Ecto neural progenitor cell (in vitro differentiated cells): ENCODE measurements around the gene CRELD2.
A peak's percentile ranks its signal among the peaks of the same experiment; 100 is the strongest.

Experiments
- DNase-seq: peaks from one replicate; pipeline ENCODE4 v3.0.0-alpha.2; 2018; ENCODE audit warnings: low spot score

Gene CRELD2, protein sequence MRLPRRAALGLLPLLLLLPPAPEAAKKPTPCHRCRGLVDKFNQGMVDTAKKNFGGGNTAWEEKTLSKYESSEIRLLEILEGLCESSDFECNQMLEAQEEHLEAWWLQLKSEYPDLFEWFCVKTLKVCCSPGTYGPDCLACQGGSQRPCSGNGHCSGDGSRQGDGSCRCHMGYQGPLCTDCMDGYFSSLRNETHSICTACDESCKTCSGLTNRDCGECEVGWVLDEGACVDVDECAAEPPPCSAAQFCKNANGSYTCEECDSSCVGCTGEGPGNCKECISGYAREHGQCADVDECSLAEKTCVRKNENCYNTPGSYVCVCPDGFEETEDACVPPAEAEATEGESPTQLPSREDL

DNA sequence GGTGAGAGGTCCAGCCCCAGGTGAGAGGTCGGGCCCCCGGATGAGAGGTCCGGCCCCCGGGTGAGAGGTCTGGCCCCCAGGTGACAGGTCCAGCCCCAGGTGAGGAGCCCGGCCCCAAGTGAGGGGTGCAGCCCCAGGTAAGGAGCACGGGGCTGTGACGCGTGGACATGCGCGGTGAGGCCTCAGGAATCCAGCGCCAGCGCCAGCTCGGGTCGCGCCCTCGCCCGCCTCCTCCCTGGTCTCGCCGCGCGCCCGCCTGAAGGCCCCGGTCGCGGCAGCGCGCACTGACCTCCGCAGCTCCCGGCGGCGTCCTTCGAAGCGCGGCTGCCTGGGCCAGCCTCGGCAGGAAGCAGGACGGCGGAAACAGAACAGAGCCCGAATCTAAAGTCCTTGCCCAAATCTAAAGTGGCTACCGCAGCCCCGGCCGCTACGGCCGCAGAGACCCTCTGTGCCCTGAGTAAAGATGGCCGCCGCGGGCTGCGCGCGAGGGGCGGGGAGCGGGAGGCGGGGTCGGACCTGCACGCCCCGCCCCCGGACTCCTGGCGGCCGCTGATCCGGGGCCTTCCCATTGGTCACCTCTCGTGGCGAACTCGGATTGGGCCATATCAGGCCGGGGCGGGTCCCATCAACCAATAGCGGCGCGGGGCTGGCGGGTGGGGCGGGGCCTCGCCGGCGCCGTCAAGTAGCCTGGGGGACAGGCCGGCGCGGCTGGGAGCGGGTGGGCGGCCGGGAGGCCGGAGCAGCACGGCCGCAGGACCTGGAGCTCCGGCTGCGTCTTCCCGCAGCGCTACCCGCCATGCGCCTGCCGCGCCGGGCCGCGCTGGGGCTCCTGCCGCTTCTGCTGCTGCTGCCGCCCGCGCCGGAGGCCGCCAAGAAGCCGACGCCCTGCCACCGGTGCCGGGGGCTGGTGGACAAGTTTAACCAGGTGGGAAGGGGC is at the start of gene CRELD2, which contains the start of gene ALG12:
TSS of gene CRELD2 (plus strand) at position 661 of the 937 bp plus-strand sequence. CDS start at position 797, 136 bp downstream.
TSS of gene ALG12 (minus strand) at position 465 of the 937 bp plus-strand sequence. CDS start 4,673 bp downstream, outside the sequence.
- DNase-seq, result peak; percentile 99

DNA sequence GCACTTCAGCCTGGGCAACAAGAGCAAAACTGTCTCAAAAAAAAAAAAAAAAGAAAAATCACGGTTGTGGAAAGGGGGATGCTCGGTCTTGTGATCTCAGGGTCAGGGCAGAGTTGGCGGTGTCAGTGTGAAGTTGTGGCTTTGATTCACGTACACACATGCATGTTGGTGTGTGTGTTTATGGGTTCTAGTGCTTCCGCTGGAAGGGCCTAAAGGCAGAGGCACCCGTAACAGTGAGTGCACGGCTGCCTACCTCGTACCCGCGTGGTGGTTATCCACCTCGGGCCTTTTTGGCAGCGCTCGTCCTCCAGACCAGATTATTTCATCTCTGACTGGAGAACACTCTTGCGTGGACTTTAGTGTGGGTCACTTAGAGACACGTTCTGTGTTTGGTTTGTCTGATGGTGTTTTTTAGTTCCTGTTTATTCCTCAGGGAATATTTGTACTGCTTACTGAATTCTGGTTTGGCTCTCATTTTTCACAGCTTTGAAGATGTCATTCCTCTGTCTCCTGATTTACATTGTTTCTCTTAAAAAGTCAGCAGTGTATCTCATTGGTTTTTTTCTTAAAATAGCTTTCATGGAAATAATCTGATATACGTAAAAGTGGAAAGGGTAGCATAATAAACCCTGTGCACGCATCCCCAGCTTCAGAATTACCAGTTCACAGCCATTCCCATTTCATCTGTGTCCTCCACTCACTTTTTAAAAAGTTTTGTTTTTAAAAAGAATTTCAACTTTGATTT is 49.2 kb upstream of the CRELD2 start:
- DNase-seq, result no peak

DNA sequence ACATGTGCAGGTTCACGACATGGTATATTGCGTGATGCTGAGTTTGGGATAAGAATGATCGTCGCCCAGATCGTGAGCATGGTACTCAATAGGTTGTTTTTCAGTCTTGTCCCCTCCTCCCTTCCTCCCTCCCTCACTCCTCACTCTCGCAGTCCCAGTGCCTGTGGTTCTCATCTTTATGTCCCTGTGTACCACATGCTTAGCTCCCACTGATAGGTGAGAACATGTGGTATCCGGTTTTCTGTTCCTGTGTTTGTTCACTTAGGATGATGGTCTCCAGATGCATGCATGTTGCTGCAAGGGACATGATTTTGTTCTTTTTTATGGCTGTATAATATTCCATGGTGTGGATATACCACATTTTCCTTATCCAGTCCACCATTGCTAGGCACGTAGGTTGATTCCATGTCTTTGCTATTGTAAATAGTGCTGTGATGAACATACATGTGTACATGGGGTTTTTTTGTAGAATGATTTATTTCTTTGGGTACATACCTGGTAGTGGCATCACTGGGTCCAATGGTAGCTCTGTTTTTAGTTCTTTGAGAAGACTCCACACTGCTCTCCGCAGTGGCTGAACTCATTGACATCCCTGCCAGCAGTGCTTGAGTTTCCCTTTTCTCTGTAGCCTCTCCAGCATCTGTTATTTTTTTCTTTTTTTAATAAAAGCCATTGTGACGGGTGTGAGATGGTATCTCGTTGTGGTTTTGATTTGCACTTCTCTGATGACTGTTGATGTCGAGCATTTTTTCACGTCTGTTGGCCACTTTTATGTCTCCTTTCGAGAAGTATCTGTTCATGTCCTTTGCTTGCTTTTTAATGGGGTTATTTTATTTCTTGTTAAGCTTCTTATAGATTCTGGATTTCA is 48.4 kb upstream of the CRELD2 start:
- DNase-seq, result no peak

DNA sequence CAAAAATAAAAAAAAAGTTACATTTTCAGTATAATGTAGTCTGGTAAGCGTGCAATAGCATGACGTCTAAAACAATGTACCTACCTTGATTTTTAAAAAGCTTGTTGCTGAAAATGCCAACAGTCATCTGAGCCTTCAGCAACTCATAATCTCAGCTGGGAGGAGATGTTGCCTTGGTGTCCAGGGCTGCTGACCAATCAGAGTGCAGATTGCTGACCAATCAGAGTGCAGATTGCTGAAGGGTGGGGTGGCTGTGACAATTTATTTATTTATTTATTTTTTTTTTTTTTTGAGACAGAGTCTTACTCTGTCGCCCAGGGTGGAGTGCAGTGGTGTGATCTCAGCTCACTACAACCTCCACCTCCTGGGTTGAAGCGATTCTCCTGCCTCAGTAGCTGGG is 47.0 kb upstream of the CRELD2 start:
- no peak for DNase-seq

DNA sequence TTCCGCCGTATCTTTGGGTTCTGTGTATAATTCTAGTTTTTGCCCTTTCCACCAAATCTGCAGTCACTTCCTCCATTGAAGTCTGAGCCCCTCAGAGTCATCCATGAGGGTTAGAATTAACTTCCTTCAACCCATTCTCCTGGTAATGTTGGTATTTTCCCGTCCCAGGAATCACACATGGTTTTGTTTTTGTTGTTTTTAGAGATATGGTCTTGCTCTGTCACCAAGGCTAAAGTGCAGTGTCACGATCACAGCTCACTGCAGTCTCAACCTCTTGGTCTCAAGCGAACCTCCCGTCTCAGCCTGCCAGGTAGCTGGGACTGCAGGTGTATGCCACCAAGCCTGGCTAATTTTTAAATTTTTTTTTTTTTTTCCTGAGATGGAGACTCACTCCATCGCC is 46.1 kb upstream of the CRELD2 start:
- DNase-seq, result no peak

DNA sequence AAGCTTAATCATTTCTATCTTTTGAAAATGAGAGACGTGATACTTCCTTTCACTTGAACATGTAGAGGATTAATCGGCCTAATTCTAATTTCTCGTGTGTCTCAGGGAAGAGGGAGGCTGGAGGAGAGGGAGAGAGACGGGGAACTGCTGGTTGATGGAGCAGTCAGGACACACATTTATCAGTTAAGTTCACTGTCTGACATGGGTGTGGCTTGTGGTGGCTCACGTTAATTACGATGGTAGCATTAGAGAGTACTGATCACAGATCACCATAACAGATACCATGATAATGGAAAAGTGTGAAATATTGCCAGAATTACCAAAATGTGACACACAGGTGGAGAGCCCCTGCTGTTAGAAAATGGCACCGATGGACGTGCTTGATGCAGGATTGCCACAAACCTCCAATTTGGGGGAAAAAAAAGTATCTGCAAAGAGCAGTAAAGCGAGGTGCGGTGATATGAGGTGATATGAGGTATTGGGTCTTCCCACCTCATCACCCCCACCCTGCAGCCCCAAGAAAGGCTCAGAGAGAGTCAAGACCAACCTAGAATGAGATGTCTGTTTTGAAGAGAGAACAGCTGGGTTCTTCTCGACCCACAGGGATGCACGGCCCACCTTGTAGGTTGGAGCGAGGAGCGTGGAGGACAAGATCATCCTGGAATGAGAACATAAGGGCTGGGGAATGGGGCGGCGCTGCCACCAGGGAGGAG is 45.0 kb upstream of the CRELD2 start:
- DNase-seq, result no peak

DNA sequence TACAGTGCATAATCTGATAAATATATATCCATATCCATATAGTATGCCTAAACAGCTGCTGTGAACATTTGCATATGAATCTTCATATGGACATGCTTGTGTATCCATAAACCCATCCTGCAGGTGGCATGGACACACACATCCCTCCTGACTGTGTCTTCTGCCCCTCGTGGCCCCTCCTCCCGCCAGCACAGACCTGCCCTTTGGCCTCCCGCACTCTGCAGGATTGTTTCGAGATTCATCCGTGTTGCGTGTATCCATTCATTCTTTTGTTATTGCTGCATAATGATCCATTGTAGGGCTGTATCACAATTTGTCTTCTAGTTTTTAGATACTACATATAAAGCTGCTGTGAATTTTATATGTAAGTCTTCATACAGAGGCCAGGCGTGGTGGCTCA is 40.8 kb upstream of the CRELD2 start:
- DNase-seq, result no peak

DNA sequence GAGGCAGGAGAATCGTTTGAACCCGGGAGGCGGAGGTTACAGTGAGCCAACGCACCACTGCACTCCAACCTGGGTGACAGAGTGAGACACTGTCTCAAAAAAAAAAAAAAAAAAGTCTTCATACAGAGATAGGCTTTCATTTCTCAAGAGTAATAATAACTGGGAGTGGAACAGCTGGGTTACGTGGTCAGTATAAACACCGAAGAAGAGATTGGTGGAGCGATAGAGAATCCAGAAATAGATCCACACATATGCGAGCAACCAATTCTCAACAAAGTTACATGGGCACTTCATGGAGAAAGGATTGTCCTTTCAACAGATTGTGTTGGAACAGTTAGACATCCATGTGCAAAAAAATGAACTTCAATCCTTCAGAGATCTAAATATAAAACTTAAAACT is 40.2 kb upstream of the CRELD2 start:
- DNase-seq, result no peak

DNA sequence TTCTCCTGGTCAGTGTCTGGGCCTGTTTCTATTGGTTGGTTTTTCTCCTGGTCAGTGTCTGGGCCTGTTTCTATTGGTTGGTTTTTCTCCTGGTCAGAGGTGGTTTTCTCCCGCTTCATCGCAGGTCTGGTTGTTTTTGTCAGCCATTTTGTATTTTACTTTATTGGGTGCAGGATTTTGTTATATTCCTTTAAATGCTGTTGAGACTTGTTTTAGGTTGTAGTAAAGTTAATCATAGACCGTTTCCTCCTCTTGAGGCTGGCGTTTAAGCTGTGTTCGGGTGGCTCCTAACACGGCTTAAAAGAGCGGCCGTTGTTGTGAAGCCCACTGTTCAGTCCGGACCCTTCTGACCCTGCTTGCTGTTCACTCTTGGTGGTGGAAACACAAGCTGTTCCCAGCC is 38.6 kb upstream of the CRELD2 start:
- DNase-seq, result no peak

DNA sequence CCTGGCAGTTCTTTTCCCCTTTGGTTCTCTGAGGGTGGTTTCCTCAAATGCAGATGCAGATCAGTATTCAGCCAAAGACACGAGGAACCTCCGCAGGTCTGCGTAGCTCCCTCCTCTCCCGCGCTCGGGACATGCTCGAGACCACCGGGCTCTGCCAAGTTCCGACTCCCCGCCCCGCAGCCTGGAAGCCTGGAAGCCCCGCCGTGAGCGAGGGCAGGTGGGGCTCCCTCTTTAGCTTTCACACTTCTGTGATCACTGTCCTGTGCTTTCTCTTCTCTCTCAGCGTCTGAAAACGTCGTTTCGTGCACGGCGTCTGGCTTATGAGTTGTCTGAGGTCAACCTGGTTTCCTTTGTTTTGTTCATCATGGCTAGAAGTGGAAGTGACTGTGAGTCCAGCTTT is 38.2 kb upstream of the CRELD2 start:
- no peak for DNase-seq

DNA sequence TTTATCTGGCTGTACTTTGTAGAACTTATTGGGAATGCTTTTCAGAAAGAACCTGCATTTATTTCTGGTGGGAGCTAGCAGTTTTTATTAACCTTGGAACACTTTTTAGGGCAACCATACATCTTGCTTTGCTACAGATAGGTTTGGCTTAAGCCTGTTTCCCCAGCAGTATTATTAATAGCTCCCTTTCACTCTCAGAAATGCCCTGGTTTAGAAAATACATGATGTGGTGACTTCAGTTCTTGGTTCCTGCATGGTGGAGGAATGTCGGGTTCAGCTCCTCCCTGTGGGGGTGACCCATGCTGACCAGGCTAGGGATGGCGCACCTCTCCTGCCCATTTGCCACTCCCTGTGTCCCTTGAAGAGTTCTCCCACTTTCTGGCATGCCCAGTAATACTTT is 36.6 kb upstream of the CRELD2 start:
- DNase-seq, result no peak

DNA sequence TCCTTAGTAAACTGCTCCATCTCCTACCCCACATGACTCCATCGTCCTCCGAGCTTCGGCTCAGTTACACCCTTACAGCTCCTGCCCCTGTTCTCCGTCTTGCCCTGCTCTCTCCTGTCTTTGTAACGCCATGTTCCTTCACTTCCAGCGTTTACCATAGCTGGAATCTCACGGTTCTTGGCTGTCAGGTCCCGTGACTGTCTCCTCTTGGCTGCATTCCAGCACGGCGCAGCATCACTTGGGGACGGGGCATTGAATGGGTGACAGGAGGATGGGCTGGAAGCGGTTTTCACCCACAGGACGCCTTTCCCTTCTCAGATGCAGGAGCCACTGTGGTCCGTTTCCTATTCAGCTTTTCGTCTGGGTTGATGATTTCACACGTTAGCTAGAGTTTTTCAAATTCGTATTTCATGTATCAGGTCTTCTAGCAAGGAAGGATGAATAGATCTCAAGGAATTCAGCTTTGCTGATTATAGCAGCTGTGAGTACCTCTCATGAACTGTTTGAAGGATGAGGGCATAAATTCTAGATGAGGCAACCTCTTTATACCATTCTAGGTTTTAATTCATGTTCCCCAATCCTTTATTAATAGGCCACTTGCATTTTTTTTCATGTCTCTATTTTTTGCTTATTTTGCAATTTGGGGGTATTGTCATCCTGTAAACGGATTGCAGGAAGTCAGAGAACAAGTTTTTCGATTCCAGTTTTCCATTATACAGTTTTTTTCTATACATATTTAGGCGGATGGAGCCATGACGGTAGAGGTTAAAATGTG is 35.7 kb upstream of the CRELD2 start:
- DNase-seq, result no peak

DNA sequence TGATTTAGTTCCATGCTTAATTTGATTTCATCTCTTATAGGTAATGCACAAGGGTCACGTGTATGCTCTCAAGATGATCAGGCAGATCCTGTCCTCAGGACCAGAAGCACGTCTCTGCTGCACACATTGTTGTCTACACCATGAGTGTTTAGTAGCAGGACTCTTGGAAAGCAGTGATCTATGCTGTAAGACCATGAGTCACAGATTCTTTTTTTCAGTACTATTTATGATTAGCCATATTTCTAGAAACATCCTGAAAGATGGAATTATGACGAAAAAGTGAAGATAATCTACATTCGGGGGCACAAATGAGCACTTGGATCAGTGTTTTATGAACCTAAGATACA is 35.2 kb upstream of the CRELD2 start:
- no peak for DNase-seq

DNA sequence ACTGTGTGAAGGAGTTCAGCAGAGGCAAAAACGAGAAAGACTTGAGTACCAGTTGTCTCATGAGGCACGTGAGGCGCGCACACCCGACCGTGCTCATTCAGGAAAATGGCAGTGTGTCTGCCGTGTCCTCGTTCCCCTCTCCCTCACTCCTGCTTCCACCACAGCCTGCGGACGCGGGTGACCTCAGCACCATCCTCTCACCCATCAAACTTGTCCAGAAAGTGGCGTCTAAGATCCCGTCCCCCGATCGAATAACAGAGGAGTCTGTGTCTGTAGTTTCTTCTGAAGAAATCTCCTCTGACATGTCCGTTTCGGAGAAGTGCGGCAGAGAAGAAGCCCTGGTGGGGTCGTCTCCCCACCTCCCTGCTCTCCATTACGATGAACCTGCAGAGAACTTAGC is 34.4 kb upstream of the CRELD2 start:
- no peak for DNase-seq

DNA sequence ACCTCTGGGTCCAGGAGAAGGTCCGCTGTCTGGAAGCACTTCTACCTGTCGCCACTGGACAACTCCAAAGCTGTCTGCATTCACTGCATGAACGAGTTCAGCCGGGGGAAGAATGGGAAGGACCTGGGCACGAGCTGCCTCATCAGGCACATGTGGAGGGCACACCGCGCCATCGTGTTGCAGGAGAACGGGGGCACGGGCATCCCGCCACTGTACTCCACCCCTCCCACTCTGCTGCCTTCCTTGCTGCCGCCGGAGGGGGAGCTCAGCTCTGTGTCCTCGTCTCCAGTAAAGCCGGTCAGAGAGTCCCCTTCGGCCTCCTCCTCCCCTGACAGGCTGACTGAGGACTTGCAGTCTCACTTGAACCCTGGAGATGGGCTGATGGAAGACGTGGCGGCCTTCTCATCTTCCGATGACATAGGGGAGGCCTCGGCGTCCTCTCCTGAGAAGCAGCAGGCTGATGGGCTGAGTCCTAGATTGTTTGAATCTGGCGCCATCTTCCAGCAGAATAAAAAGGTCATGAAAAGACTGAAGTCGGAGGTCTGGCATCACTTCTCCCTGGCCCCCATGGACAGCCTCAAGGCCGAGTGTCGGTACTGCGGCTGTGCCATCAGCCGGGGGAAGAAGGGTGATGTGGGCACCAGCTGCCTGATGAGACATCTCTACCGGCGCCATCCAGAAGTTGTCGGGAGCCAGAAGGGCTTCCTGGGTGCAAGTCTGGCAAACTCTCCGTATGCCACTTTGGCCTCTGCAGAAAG is 33.8 kb upstream of the CRELD2 start:
- DNase-seq, result no peak

DNA sequence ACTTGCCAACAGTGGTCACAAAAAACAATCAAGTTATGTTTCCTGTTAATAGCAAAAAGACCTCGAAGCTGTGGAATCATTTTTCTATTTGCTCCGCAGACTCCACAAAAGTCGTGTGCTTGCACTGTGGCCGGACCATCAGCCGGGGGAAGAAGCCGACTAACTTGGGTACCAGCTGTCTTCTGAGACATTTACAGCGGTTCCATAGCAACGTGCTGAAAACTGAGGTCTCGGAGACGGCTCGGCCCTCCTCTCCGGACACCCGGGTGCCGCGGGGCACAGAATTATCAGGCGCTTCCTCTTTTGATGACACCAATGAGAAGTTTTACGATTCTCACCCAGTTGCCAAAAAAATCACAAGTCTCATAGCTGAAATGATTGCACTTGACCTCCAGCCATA is 33.2 kb upstream of the CRELD2 start:
- no peak for DNase-seq

DNA sequence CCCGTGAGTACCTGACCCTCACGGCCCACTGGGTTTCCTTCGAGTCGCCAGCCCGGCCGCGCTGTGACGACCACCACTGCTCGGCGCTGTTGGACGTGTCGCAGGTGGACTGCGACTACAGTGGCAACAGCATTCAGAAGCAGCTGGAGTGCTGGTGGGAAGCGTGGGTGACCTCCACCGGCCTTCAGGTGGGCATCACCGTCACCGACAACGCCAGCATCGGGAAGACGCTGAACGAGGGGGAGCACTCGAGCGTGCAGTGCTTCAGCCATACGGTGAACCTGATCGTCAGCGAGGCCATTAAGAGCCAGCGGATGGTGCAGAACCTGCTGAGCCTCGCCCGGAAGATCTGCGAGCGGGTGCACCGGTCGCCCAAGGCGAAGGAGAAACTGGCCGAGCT is 32.6 kb upstream of the CRELD2 start:
- DNase-seq, result no peak

DNA sequence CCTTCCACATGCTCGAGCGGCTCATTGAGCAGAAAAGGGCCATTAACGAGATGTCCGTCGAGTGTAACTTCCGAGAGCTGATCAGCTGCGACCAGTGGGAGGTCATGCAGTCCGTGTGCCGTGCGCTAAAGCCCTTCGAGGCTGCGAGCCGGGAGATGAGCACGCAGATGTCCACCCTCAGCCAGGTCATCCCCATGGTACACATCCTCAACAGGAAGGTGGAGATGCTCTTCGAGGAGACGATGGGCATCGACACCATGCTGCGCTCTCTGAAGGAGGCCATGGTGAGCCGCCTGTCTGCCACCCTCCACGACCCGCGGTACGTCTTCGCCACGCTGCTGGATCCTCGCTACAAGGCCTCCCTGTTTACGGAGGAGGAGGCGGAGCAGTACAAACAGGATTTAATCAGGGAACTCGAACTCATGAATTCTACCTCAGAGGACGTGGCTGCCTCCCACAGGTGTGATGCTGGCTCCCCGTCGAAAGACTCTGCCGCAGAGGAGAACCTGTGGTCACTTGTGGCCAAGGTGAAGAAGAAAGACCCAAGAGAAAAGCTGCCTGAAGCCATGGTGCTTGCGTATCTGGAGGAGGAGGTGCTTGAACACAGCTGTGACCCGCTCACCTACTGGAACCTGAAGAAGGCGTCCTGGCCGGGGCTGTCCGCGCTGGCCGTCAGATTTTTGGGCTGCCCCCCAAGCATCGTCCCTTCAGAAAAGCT is 31.9 kb upstream of the CRELD2 start:
- DNase-seq, result no peak

DNA sequence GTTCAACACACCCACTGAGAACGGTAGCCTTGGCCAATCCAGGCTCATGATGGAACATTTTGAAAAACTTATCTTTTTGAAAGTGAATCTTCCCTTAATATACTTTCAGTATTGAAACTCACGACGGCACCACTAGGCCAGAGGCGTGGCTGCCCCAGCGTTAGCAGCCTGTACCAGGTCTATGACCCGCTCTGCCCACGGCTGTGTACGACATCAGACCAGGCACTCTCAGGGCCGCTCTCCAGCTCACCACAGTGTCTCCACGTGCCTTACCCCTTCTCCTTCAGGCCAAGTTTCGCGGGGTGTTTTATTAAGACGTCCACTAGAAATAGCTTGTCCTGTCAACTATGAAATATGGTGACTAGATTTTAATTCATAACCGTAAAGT is 31.4 kb upstream of the CRELD2 start:
- DNase-seq, result no peak
